Measurements from ENCODE around the gene GCAT. TPM values are rescaled to one million over a fixed set of nuclear protein-coding genes. Genes with fewer than 3 reads are reported as not detected.

The GCAT gene
- polyA plus RNA-seq, 3 donors: 0.56 to 1.9 (median 1.1) TPM

GRCh38 chr22:37808294-37808657, 542 bp downstream of the GCAT start:
- no peak for TF ChIP-seq CTCF (IDR thresholded peaks at IDR 0.05)
- H3K9me3 ChIP-seq (replicated peaks in 1 of 2; ENCODE audit: control insufficient read depth in 1 of 2, insufficient read depth in 1 of 2, low read length in 2 of 2): peaks cover 0 to 5% of the 10 kb centered on the region in 2 donors
- intact Hi-C loops (cut with micrococcal nuclease): loop anchor here in 1 of 2 donors (10.0 kb wide), 1 partner anchor 123 kb away; the partner anchor contains the start of gene NOL12
- peaks cover 46 to 55% of the 10 kb centered on the region in 2 donors for H3K4me1 ChIP-seq (ENCODE audit: control insufficient read depth in 1 of 2, insufficient read depth in 2 of 2, low read length in 2 of 2)
- H3K4me2 ChIP-seq (replicated peaks; ENCODE audit: extremely low read depth, low read length, poor library complexity, severe bottlenecking): peak overlapping the region; percentile 89
- 9% methylated on average over 8 of the region's 8 CpGs for WGBS (ENCODE audit: insufficient coverage)
- Mint-ChIP-seq H3K36me3 (peaks cover 8 to 12% of the 10 kb centered on the region in 2 donors), H3K27me3 (ENCODE audit: low read depth in 3 of 3) (peaks cover 46 to 57% (median 48%) of the 10 kb centered on the region in 3 donors), H3K4me3 (peak overlapping the region; percentile 87 to 96), H3K9me3 (peaks cover 0 to 13% (median 5%) of the 10 kb centered on the region in 7 donors), H3K4me1 (peaks cover 43% of the 10 kb centered on the region), H3K27ac (no peak overlapping the region)
- peak overlapping the region; percentile 81 for H2AFZ ChIP-seq (ENCODE audit: insufficient read depth, low read depth, low read length, poor library complexity, severe bottlenecking)
- DNase-seq: no peak
- peaks cover 22 to 45% of the 10 kb centered on the region in 2 donors for H3K27me3 ChIP-seq (ENCODE audit: control insufficient read depth in 2 of 2, insufficient read depth in 2 of 2, low read length in 2 of 2)
- peak overlapping the region; percentile 36 to 75 (median 46) for H3K4me3 ChIP-seq (replicated peaks in 1 of 3; ENCODE audit: low read depth in 2 of 3, low read length in 3 of 3)
- H3K27ac ChIP-seq (ENCODE audit: low read depth in 1 of 2, low read length in 2 of 2): no peak overlapping the region
- H3K79me2 ChIP-seq (ENCODE audit: insufficient read depth, low read length): peaks cover 11% of the 10 kb centered on the region
- H4K20me1 ChIP-seq (ENCODE audit: insufficient read depth, low read length): peaks cover 13% of the 10 kb centered on the region
- peak overlapping the region; percentile 33 for H3K9ac ChIP-seq (ENCODE audit: insufficient read depth, low read length, poor library complexity, severe bottlenecking)
- H3K36me3 ChIP-seq (replicated peaks in 1 of 2; ENCODE audit: control insufficient read depth in 1 of 2, insufficient read depth in 2 of 2, low read length in 2 of 2): no peaks in the 10 kb centered on the region

- 94% methylated on average over 3 of the region's 5 CpGs for WGBS (ENCODE audit: insufficient coverage)
- peaks cover 11 to 32% of the 10 kb centered on the region in 2 donors for H3K27me3 ChIP-seq (ENCODE audit: control insufficient read depth in 2 of 2, insufficient read depth in 2 of 2, low read length in 2 of 2)
Observed at GRCh38 chr22:37809672-37810333, 2.1 kb downstream of the GCAT start.

More at GRCh38 chr22:37809672-37810333, 2.1 kb downstream of the GCAT start:
- Mint-ChIP-seq H3K27ac (no peak overlapping the region), H3K4me1 (peaks cover 32% of the 10 kb centered on the region), H3K4me3 (peak overlapping the region in 1 of 2 donors; percentile 13), H3K9me3 (peaks cover 0 to 11% (median 0%) of the 10 kb centered on the region in 7 donors), H3K36me3 (peaks cover 6 to 11% of the 10 kb centered on the region in 2 donors), H3K27me3 (ENCODE audit: low read depth in 3 of 3) (peaks cover 36 to 43% (median 38%) of the 10 kb centered on the region in 3 donors)
- H4K20me1 ChIP-seq (ENCODE audit: insufficient read depth, low read length): peaks cover 13% of the 10 kb centered on the region
- H3K79me2 ChIP-seq (ENCODE audit: insufficient read depth, low read length): peaks cover 11% of the 10 kb centered on the region
- DNase-seq: no peak
- H3K4me3 ChIP-seq (replicated peaks in 1 of 3; ENCODE audit: low read depth in 2 of 3, low read length in 3 of 3): no peak overlapping the region
- TF ChIP-seq CTCF (IDR thresholded peaks at IDR 0.05): no peak
- H3K4me2 ChIP-seq (replicated peaks; ENCODE audit: extremely low read depth, low read length, poor library complexity, severe bottlenecking): no peak overlapping the region
- H3K4me1 ChIP-seq (ENCODE audit: control insufficient read depth in 1 of 2, insufficient read depth in 2 of 2, low read length in 2 of 2): peaks cover 33 to 39% of the 10 kb centered on the region in 2 donors
- intact Hi-C loops (cut with micrococcal nuclease): loop anchor here in 1 of 2 donors (10.0 kb wide), 2 partner anchors 125 to 155 kb away; partner anchors contain the start of gene NOL12
- H3K9me3 ChIP-seq (replicated peaks in 1 of 2; ENCODE audit: control insufficient read depth in 1 of 2, insufficient read depth in 1 of 2, low read length in 2 of 2): no peaks in the 10 kb centered on the region
- no peak overlapping the region for H3K9ac ChIP-seq (ENCODE audit: insufficient read depth, low read length, poor library complexity, severe bottlenecking)
- no peaks in the 10 kb centered on the region for H3K36me3 ChIP-seq (replicated peaks in 1 of 2; ENCODE audit: control insufficient read depth in 1 of 2, insufficient read depth in 2 of 2, low read length in 2 of 2)
- H3K27ac ChIP-seq (ENCODE audit: low read depth in 1 of 2, low read length in 2 of 2): no peak overlapping the region
- no peak overlapping the region for H2AFZ ChIP-seq (ENCODE audit: insufficient read depth, low read depth, low read length, poor library complexity, severe bottlenecking)
